IMR-90 (cell line): ENCODE measurements around the gene CYTH4. TPM values are rescaled to one million over a fixed set of nuclear protein-coding genes. Genes with fewer than 3 reads are reported as not detected.

Experiments
- ATAC-seq: fragments of 200-7000 bp; cut with Tn5 transposase; 2 replicates; pipeline ENCODE4 v1.9.1; 2020; ENCODE audit warnings: low read depth, mild to moderate bottlenecking, moderate library complexity
- BruUV-seq: library from RNA; stranded (reverse); fragments of 400-500 nt; replicated peaks from 2 replicates; lab custom pipeline; 2021; lab: Mats Ljungman, UMichigan
- CTCF ChIA-PET: fragments of 300-600 bp; formaldehyde crosslinking; extraction: SDS; loops from one replicate; lab custom pipeline; 2021; ENCODE audit warnings: antibody characterized with exemption; lab: Yijun Ruan, JAX
- POLR2A ChIA-PET: fragments of 300-600 bp; sonication (Branson Sonifier 250); formaldehyde crosslinking; loops from one replicate; lab custom pipeline; 2022; ENCODE audit warnings: antibody characterized with exemption; ENCODE audit not compliant: unreplicated experiment; lab: Charles Lee
- DNase-seq: peaks from one replicate; pipeline ENCODE4 v3.0.0; 2013
- H2AFZ ChIP-seq: replicated peaks from 2 replicates; pipeline ENCODE3; 2013; ENCODE audit warnings: low read length, mild to moderate bottlenecking; ENCODE audit not compliant: poor library complexity
- H2AK5ac ChIP-seq: 2 replicates; pipeline ENCODE4 v1.6.1; 2013; ENCODE audit warnings: low read depth, low read length, inconsistent platforms
- H2AK9ac ChIP-seq: replicated peaks from 2 replicates; pipeline ENCODE3; 2013; ENCODE audit warnings: mild to moderate bottlenecking, low read depth, low read length, moderate library complexity; ENCODE audit not compliant: poor library complexity
- H2BK120ac ChIP-seq: 2 replicates; pipeline ENCODE4 v1.6.1; 2013; ENCODE audit warnings: low read depth, low read length, inconsistent platforms
- H2BK15ac ChIP-seq: 3 replicates; pipeline ENCODE4 v1.6.1; 2013; ENCODE audit warnings: low read depth, low read length, inconsistent platforms
- H2BK20ac ChIP-seq: 2 replicates; pipeline ENCODE4 v1.6.1; 2013; ENCODE audit warnings: low read depth, mild to moderate bottlenecking, inconsistent platforms, low read length, moderate library complexity
- H2BK5ac ChIP-seq: 2 replicates; pipeline ENCODE4 v1.6.1; 2013; ENCODE audit warnings: mild to moderate bottlenecking, low read depth, low read length, inconsistent platforms; ENCODE audit not compliant: poor library complexity, severe bottlenecking
- H3K14ac ChIP-seq: replicated peaks from 2 replicates; pipeline ENCODE4 v1.6.1; 2013; ENCODE audit warnings: low read depth, low read length, inconsistent platforms
- H3K18ac ChIP-seq: 2 replicates; pipeline ENCODE4 v1.6.1; 2013; ENCODE audit warnings: low read depth, low read length, control low read depth
- H3K23ac ChIP-seq: 2 replicates; pipeline ENCODE4 v1.6.1; 2013; ENCODE audit warnings: low read depth, low read length, inconsistent platforms
- H3K27ac ChIP-seq: 2 replicates; pipeline ENCODE4 v1.5.1; 2013; ENCODE audit warnings: mild to moderate bottlenecking, control low read depth, low read length; ENCODE audit not compliant: insufficient read depth
- H3K27me3 ChIP-seq: 2 replicates; pipeline ENCODE4 v1.6.1; 2013; ENCODE audit warnings: low read length; ENCODE audit not compliant: control insufficient read depth, insufficient read depth
- H3K36me3 ChIP-seq: 2 replicates; pipeline ENCODE4 v1.6.1; 2013; ENCODE audit warnings: low read length, mixed read lengths; ENCODE audit not compliant: control insufficient read depth, insufficient read depth
- H3K4ac ChIP-seq: 2 replicates; pipeline ENCODE4 v1.6.1; 2013; ENCODE audit warnings: low read depth, low read length, inconsistent platforms
- H3K4me1 ChIP-seq: 2 replicates; pipeline ENCODE4 v1.6.1; 2013; ENCODE audit warnings: low read length, mixed read lengths; ENCODE audit not compliant: control insufficient read depth, insufficient read depth
- H3K4me2 ChIP-seq: 2 replicates; pipeline ENCODE4 v1.6.1; 2013; ENCODE audit warnings: low read depth, mild to moderate bottlenecking, control low read depth, low read length, moderate library complexity
- H3K4me3 ChIP-seq: 2 replicates; pipeline ENCODE4 v1.5.1; 2013; ENCODE audit warnings: low read depth, mild to moderate bottlenecking, control low read depth, low read length, moderate library complexity; ENCODE audit not compliant: insufficient read depth
- H3K56ac ChIP-seq: 2 replicates; pipeline ENCODE4 v1.6.1; 2013; ENCODE audit warnings: low read length, inconsistent platforms; ENCODE audit not compliant: insufficient read depth; ENCODE audit errors: extremely low read depth
- H3K79me1 ChIP-seq, 2 experiments: 2 replicates each; pipeline ENCODE4 v1.6.1; 2013; ENCODE audit warnings: low read length in 2 of 2, inconsistent platforms in 1 of 2, low read depth in 1 of 2
- H3K9ac ChIP-seq: 2 replicates; pipeline ENCODE4 v1.6.1; 2013; ENCODE audit warnings: low read depth, low read length, control low read depth
- H3K9me1 ChIP-seq: 2 replicates; pipeline ENCODE4 v1.6.1; 2013; ENCODE audit warnings: low read length, inconsistent platforms; ENCODE audit not compliant: insufficient read depth
- H3K9me3 ChIP-seq: 2 replicates; pipeline ENCODE4 v1.6.1; 2013; ENCODE audit warnings: low read length; ENCODE audit not compliant: control insufficient read depth, insufficient read depth
- H4K20me1 ChIP-seq: 2 replicates; pipeline ENCODE4 v1.6.1; 2013; ENCODE audit warnings: low read length, inconsistent platforms; ENCODE audit not compliant: insufficient read depth
- H4K5ac ChIP-seq: 2 replicates; pipeline ENCODE4 v1.6.1; 2013; ENCODE audit warnings: mild to moderate bottlenecking, low read depth, low read length, control low read depth
- H4K8ac ChIP-seq, 2 experiments: 2 replicates each; pipeline ENCODE4 v1.6.1; 2013; ENCODE audit warnings: low read depth in 2 of 2, low read length in 2 of 2, control low read depth in 1 of 2, inconsistent platforms in 1 of 2
- H4K91ac ChIP-seq: 2 replicates; pipeline ENCODE4 v1.6.1; 2013; ENCODE audit warnings: low read depth, low read length, inconsistent platforms; ENCODE audit not compliant: insufficient read depth
- BHLHE40 ChIP-seq: fragments of 150-350 bp; IDR thresholded peaks from 2 replicates; pipeline ENCODE4 v1.6.1; 2016; ENCODE audit warnings: mild to moderate bottlenecking, low read depth, low read length
- CEBPB ChIP-seq: IDR thresholded peaks from 2 replicates; pipeline ENCODE4 v1.6.1; 2012; ENCODE audit warnings: low read depth, low read length, improper control_type of control experiment
- CHD1 ChIP-seq: IDR thresholded peaks from 2 replicates; pipeline ENCODE4 v1.6.1; 2012; ENCODE audit warnings: low read depth, low read length, improper control_type of control experiment
- ELK1 ChIP-seq: fragments of 150-350 bp; IDR thresholded peaks from 2 replicates; pipeline ENCODE4 v1.6.1; 2016; ENCODE audit warnings: low read depth, mild to moderate bottlenecking, low read length, moderate library complexity, borderline replicate concordance
- FOS ChIP-seq: fragments of 150-350 bp; IDR thresholded peaks from 2 replicates; pipeline ENCODE4 v1.6.1; 2016; ENCODE audit warnings: low read depth, low read length
- MAZ ChIP-seq: IDR thresholded peaks from 2 replicates; pipeline ENCODE4 v1.6.1; 2012; ENCODE audit warnings: low read depth, mild to moderate bottlenecking, low read length, improper control_type of control experiment, moderate library complexity, borderline replicate concordance
- MXI1 ChIP-seq: IDR thresholded peaks from 2 replicates; pipeline ENCODE4 v1.6.1; 2012; ENCODE audit warnings: low read depth, mild to moderate bottlenecking, low read length, moderate library complexity, borderline replicate concordance
- NFE2L2 ChIP-seq: fragments of 150-350 bp; IDR thresholded peaks from 2 replicates; pipeline ENCODE4 v1.6.1; 2016; ENCODE audit warnings: low read depth, mild to moderate bottlenecking, low read length
- POLR2A ChIP-seq: IDR thresholded peaks from 2 replicates; pipeline ENCODE4 v1.6.1; 2012; ENCODE audit warnings: mild to moderate bottlenecking, low read depth, low read length
- RAD21 ChIP-seq: IDR thresholded peaks from 2 replicates; pipeline ENCODE4 v1.6.1; 2012; ENCODE audit warnings: low read length, improper control_type of control experiment
- RCOR1 ChIP-seq: IDR thresholded peaks from 2 replicates; pipeline ENCODE4 v1.6.1; 2012; ENCODE audit warnings: mild to moderate bottlenecking, low read length, improper control_type of control experiment; ENCODE audit not compliant: insufficient replicate concordance
- RFX5 ChIP-seq: IDR thresholded peaks from 2 replicates; pipeline ENCODE4 v1.8.0; 2012; ENCODE audit warnings: low read depth, mild to moderate bottlenecking, low read length, moderate library complexity
- WGBS, 2 experiments: methylation state at CpG; one replicate each; pipeline versions ENCODE4 v1.1.5 to v1.1.7; 2013; ENCODE audit warnings: missing lambda C conversion rate in 2 of 2; ENCODE audit not compliant: insufficient read length in 1 of 2; ENCODE audit errors: extremely low coverage in 2 of 2; 5-methylcytosine and 5-hydroxymethylcytosine counted together
- dilution Hi-C: fragments of 300-500 bp; cut with HindIII; formaldehyde crosslinking; loops from one replicate; pipeline ENCODE4 v1.14.3; 2018; ENCODE audit warnings: low sequenced_read_pairs; ENCODE audit not compliant: unreplicated experiment
- in situ Hi-C: fragments of 300-500 bp; cut with MboI; formaldehyde crosslinking; loops from 3 replicates; pipeline ENCODE4 v1.14.3; 2019; ENCODE audit warnings: low sequenced_read_pairs, inconsistent platforms, mixed read lengths
- intact Hi-C: fragments of 100-400 bp; cut with micrococcal nuclease; formaldehyde crosslinking; loops from 2 replicates; pipeline ENCODE4 v1.10.0; 2022
- polyA plus RNA-seq, 3 experiments: library from polyadenylated mRNA; depleted of rRNA; stranded (reverse); fragments of >200 nt; gene quantifications; 2 replicates each; pipeline ENCODE4 v1.2.3, GENCODE V29; 2012; ENCODE audit warnings: low replicate concordance in 1 of 3
- total RNA-seq: library from RNA; depleted of rRNA; stranded (reverse); fragments of >200 nt; gene quantifications from 2 replicates; pipeline ENCODE4 v1.2.3, GENCODE V29; 2012
- TF ChIP-seq, protein P1 (sequence below): conservative IDR thresholded peaks from 2 replicates; pipeline ENCODE4 v1.5.1; 2012; ENCODE audit warnings: mild to moderate bottlenecking, low read depth, low read length, improper control_type of control experiment

The CYTH4 gene
- total and polyA plus RNA-seq, 2 of the 4 experiments (the other 2 are of a cell fraction), result 0.36 to 0.55 TPM

DNA sequence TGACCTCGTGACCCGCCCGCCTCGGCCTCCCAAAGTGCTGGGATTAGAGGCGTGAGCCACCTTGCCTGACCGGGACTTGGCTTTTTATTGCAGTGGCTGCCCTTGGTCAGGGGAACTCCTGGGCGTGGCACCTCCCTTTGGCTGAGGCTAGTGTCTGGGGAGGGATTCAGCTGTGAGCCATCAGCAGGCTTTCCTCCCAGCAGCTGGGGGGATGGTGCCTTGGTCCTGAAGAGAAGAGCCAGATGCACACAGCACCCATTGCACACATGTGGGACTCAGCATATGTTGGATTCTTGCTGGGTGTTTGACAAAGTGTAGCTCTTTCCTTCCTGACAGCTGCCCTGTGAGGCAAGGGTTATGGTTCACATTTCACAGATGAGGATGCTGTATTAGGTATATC is 8.4 kb downstream of the CYTH4 start:
- peaks cover 16% of the 10 kb centered on the region for H3K27me3 ChIP-seq
- no peak overlapping the region; the same call in 2 of the 3 replicates for H2BK15ac ChIP-seq
- peaks cover 3% of the 10 kb centered on the region; the same call in 1 of the 2 replicates for H3K9me1 ChIP-seq
- H2AK5ac ChIP-seq, result 0 out of 2 replicates have a peak overlapping the region, but pooled peaks have one; percentile 21
- no peak overlapping the region for H3K18ac ChIP-seq
- H3K9ac ChIP-seq, result no peak overlapping the region
- DNase-seq (peak; percentile 69), ATAC-seq (peak; percentile 86)
- H3K14ac ChIP-seq, result no peak overlapping the region
- H2AFZ ChIP-seq, result no peak overlapping the region
- H2BK20ac ChIP-seq, result 0 out of 2 replicates have a peak overlapping the region, but pooled peaks have one; percentile 38
- CTCF ChIA-PET, result no interaction called here
- H2BK120ac ChIP-seq, result no peak overlapping the region
- H3K4me3 ChIP-seq, result no peak overlapping the region
- H3K4me1 ChIP-seq, result peaks cover 3% of the 10 kb centered on the region; the same call in 1 of the 2 replicates
- intact Hi-C loops, result no loop called here
- H3K36me3 ChIP-seq, result no peaks in the 10 kb centered on the region
- H3K27ac ChIP-seq, result no peak overlapping the region
- H3K23ac ChIP-seq, result no peak overlapping the region
- peaks cover 3% of the 10 kb centered on the region; the same call in 1 of the 2 replicates for H3K9me3 ChIP-seq
- POLR2A ChIA-PET, result no interaction called here
- no peak overlapping the region for H4K8ac ChIP-seq
- H3K4me2 ChIP-seq, result no peak overlapping the region
- H3K79me1 ChIP-seq, result no peaks in the 10 kb centered on the region
- no TSS peak for BruUV-seq
- 73% methylated on average over 5 of the region's 7 CpGs; no CpG with 5 or more reads in 1 of the 2 experiments for WGBS, 2 experiments
- dilution Hi-C loops, result no loop called here
- H2BK5ac ChIP-seq, result no peak overlapping the region
- H3K56ac ChIP-seq, result no peak overlapping the region
- no peak overlapping the region for H3K4ac ChIP-seq
- no peak overlapping the region for H4K91ac ChIP-seq
- in situ Hi-C loops, result no loop called here
- no peaks in the 10 kb centered on the region for H4K20me1 ChIP-seq
- H2AK9ac ChIP-seq, result no peak overlapping the region
- no peak for TF ChIP-seq RFX5
- TF ChIP-seq BHLHE40, result no peak
- no peak for TF ChIP-seq RCOR1
- TF ChIP-seq CEBPB, result no peak
- no peak for TF ChIP-seq CHD1
- no peak for TF ChIP-seq ELK1
- no peak for TF ChIP-seq MAZ
- TF ChIP-seq RAD21, result no peak
- no peak for TF ChIP-seq NFE2L2
- TF ChIP-seq MXI1, result no peak
- TF ChIP-seq, protein P1, sequence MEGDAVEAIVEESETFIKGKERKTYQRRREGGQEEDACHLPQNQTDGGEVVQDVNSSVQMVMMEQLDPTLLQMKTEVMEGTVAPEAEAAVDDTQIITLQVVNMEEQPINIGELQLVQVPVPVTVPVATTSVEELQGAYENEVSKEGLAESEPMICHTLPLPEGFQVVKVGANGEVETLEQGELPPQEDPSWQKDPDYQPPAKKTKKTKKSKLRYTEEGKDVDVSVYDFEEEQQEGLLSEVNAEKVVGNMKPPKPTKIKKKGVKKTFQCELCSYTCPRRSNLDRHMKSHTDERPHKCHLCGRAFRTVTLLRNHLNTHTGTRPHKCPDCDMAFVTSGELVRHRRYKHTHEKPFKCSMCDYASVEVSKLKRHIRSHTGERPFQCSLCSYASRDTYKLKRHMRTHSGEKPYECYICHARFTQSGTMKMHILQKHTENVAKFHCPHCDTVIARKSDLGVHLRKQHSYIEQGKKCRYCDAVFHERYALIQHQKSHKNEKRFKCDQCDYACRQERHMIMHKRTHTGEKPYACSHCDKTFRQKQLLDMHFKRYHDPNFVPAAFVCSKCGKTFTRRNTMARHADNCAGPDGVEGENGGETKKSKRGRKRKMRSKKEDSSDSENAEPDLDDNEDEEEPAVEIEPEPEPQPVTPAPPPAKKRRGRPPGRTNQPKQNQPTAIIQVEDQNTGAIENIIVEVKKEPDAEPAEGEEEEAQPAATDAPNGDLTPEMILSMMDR, result no peak
- no peak for TF ChIP-seq POLR2A
- TF ChIP-seq FOS, result no peak
- H4K5ac ChIP-seq, result no peak overlapping the region
